ENCODE measurements around the gene ABCC1. TPM values are rescaled to one million over a fixed set of nuclear protein-coding genes. Genes with fewer than 3 reads are reported as not detected.
A peak's percentile ranks its signal among the peaks of the same experiment; 100 is the strongest.

ABCC1 gene
- polyA plus RNA-seq, 1 donor from 2014 or later = 5.8 TPM

DNA sequence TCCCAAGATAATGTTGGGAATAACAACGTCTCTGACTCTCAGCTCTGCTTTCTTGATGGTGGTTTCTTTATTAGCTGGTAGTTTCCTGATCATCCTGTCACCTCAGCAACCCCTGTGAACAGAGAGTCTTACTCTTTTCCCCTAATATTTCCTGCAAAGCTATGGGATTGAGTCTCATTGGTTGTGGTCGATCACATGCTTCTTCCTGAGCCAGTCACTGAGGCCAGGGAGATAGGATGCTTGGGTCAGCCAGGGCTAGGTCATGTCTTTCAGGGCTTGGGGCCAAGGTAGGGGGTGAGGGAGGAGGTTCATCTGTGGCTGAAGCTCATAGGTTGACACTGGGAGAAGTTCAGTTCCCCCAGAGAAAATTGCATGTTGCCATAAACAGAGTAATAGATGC is 114.3 kb downstream of the ABCC1 start:
- H3K27ac Mint-ChIP-seq = peak overlapping the region in 1 of 3 donors; percentile 47

DNA sequence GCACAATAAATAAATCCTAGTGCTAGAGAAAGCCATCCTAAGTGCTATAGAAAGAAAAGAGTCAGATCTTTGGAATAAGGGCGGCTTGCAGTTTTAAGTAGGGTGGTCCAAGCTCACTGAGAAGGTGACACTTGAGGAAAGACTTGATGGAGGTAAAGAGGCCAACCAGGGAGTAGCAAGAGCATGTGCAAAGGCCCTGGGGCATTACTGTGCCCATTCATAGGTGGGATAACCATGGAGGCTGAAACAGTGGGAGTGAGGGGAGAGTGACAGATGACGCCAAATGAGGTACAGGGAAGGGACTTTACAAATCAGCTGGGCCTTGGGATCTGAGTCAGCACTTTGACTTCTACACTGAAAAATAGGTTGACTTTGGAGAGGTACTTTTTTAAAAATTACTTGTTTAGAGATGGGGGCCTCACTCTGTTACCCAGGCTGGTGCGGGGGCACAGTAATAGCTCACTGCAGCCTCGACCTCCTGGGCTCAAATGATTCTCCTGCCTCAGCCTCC is 115.5 kb downstream of the ABCC1 start:
- Mint-ChIP-seq H3K4me3 (no peak overlapping the region), H3K27me3 (no peaks in the 10 kb centered on the region), H3K36me3 (peaks cover 7% of the 10 kb centered on the region), H3K4me1 (peaks cover 12 to 20% (median 13%) of the 10 kb centered on the region in 3 donors), H3K27ac (peak overlapping the region in 1 of 3 donors; percentile 71), H3K9me3 (no peaks in the 10 kb centered on the region)

More for the DNA sequence above, 114.3 kb downstream of the ABCC1 start:
- H3K9me3 Mint-ChIP-seq = no peaks in the 10 kb centered on the region
- H3K27me3 Mint-ChIP-seq = no peaks in the 10 kb centered on the region
- no peak overlapping the region for H3K4me3 Mint-ChIP-seq
- H3K4me1 Mint-ChIP-seq = peaks cover 12 to 24% (median 17%) of the 10 kb centered on the region in 3 donors
- peaks cover 10% of the 10 kb centered on the region for H3K36me3 Mint-ChIP-seq

DNA sequence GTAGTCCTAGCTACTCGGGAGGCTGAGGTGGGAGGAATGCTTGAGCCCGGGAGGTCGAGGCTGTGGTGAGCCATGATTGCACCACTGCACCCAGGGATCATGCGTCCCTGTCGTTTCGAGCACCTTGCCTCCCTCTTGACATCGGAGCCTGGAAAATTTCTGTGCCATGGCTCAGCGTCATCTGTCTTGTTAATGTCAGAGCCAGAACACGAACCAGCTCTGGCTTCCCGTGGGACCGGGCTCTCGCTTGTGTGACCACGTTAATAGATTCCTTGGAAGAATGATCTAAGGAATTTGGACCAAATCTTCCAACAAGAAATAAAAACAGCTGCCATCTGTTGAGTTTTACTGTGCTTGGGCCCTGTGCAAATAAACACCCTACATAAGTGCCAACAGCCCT is 117.7 kb downstream of the ABCC1 start:
- Mint-ChIP-seq H3K4me1 (peaks cover 3 to 8% (median 4%) of the 10 kb centered on the region in 3 donors), H3K4me3 (no peak overlapping the region), H3K9me3 (no peaks in the 10 kb centered on the region), H3K36me3 (peaks cover 4% of the 10 kb centered on the region), H3K27ac (no peak overlapping the region), H3K27me3 (no peaks in the 10 kb centered on the region)

DNA sequence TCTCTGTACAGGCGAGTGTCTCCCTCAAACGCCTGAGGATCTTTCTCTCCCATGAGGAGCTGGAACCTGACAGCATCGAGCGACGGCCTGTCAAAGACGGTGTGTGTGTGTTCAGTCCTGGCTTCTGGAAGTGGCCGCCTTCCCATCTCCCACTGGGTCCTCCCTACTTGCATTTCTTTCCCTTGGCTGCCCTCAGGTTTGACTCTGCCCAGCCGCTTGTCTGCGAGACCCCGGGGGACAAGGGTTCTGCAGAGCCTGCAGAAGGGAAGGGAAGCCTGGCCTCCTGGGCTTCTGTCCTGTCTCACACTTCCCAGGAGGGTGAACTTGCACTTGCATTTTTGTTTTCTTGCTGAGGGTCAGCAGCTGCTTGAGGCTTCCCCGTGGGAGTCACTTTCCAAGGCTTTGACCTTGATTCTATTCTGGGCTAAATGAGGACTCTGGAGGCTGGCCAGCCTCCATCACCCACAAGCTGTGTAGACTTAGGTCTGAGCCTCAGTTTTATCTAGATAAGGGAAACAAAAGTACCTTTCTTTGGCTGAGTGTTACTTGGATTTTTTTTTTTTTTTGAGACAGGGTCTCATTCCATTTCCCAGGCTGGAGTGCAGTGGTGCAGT is 122.3 kb downstream of the ABCC1 start:
- peak overlapping the region in 1 of 3 donors; percentile 80 for H3K27ac Mint-ChIP-seq
- H3K4me1 Mint-ChIP-seq = peaks cover 5 to 13% (median 5%) of the 10 kb centered on the region in 3 donors
- no peaks in the 10 kb centered on the region for H3K9me3 Mint-ChIP-seq
- peak overlapping the region in 1 of 4 donors; percentile 13 for H3K4me3 Mint-ChIP-seq
- H3K27me3 Mint-ChIP-seq = no peaks in the 10 kb centered on the region
- H3K36me3 Mint-ChIP-seq = peaks cover 3% of the 10 kb centered on the region

DNA sequence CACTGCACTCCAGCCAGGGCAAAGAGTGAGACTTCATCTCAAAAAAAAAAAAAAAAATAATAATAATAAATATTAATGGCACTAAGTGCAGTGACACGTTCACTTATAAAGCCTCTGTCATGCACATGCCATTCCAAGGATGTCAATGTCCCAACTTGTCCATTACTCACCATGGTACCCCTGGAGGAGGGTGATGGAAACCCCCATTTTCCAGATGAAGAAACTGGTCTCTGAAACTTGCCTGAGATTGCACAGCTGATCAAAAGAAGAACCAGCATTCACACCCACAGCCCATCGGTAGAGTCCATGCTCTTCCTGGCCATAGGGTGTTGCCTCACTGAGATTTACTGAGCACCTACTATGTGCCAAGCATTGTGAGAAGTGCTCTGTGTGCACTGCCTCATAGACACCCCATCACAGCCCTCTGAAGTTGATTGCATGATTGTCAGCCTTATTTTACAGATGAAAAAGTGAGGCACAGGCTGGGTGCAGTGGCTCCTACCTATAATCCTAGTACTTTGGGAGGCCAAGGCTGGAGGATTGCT is 123.7 kb downstream of the ABCC1 start:
- peaks cover 5 to 13% (median 5%) of the 10 kb centered on the region in 3 donors for H3K4me1 Mint-ChIP-seq
- H3K36me3 Mint-ChIP-seq = peaks cover 5% of the 10 kb centered on the region
- H3K9me3 Mint-ChIP-seq = no peaks in the 10 kb centered on the region
- no peaks in the 10 kb centered on the region for H3K27me3 Mint-ChIP-seq
- H3K27ac Mint-ChIP-seq = peak overlapping the region in 1 of 3 donors; percentile 65
- H3K4me3 Mint-ChIP-seq = no peak overlapping the region

DNA sequence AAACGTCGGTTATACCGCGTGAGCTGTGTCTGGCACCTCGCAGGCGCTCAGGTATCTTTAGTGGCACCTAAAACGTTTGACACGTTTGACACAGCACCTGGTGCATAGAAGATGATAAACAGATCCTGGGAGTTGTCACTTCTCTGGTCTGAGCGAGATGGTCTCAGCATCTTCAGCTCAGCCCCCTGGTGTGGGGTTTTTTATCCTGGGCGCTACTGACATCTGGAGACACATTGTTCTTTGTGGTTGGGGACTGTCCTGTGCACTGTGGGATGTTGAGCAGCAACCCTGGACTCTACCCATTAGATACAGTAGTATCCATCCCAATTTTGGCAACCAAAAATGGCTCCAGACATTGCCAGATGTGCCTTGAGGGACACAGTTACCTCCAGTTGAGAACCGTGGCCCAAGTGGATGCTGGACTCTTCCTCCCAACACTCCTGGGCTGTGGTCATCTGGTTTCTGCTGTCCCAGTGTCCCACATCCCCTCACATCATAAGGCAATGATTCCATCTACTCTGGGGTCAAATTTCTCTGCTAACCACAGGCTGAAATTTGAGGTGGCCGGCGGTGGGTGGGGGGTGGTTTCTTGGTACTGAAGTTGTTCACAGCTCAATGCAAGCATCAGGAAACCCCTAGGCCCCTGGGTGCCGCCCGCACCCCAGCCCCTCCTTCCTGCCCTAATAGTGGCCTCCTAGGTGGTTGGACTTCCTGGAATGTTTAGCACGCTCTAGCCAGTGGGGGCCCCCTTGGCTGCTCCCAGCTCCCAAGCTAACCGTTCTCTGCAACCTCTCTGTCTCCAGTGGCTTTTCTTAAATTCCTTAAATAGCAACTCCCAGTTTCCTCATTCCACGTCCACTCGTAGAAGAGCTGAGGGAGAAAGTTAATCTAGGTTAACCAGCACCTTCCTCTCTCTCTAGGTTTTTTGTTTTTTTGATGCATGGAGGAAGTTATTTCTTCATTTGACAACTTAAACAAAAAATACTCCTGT is 124.8 kb downstream of the ABCC1 start:
- no peaks in the 10 kb centered on the region for H3K9me3 Mint-ChIP-seq
- H3K36me3 Mint-ChIP-seq = peaks cover 3% of the 10 kb centered on the region
- H3K27ac Mint-ChIP-seq = peak overlapping the region in 1 of 3 donors; percentile 88
- peak overlapping the region in 2 of 4 donors; percentile 31 to 33 for H3K4me3 Mint-ChIP-seq
- H3K4me1 Mint-ChIP-seq = peaks cover 5 to 13% (median 5%) of the 10 kb centered on the region in 3 donors
- H3K27me3 Mint-ChIP-seq = no peaks in the 10 kb centered on the region

DNA sequence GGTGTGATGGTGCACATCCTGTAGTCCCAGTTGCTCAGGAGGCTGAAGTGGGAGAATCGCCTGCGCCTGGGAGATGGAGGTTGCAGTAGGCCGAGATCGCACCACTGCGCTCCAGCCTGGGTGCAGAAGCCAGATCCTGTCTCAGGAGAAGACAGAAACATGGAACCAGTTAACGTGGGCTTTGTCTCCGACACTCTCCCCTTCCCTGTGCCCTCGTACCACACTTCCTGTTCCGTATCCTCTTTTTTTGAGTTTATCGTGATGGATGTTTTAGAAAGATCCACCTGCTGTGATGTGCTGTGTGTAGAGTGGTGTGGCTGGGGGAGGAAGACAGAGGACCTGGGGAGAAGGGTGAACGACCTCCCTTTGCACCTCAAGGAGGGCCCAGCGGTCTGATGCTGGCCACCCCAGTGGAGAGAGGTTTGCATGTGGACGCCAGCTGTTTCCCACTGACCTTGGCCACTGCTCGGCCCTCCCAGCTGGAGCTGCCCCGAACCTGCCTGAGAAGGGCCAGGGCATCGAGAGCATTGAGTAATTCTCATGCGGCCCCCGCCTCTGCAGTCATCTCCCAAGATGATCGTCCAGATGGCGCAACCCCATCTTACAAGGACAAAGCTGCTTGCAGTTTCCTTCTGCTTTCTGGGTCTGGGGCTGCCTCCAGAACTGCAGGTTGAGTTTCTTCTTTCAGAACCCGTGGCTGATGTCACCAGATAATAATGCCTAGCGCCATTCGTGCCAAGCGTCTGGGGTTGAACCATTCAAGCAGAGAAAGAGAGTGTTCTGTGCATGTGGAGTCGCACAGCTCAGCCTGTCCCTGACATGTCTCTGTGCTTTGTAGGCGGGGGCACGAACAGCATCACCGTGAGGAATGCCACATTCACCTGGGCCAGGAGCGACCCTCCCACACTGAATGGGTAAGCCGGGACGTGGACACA is 126.3 kb downstream of the ABCC1 start:
- Mint-ChIP-seq H3K4me3 (peak overlapping the region in 1 of 4 donors; percentile 65), H3K36me3 (peaks cover 5% of the 10 kb centered on the region), H3K4me1 (peaks cover 5 to 13% (median 5%) of the 10 kb centered on the region in 3 donors), H3K27me3 (no peaks in the 10 kb centered on the region), H3K27ac (peak overlapping the region in 1 of 3 donors; percentile 39), H3K9me3 (no peaks in the 10 kb centered on the region)

DNA sequence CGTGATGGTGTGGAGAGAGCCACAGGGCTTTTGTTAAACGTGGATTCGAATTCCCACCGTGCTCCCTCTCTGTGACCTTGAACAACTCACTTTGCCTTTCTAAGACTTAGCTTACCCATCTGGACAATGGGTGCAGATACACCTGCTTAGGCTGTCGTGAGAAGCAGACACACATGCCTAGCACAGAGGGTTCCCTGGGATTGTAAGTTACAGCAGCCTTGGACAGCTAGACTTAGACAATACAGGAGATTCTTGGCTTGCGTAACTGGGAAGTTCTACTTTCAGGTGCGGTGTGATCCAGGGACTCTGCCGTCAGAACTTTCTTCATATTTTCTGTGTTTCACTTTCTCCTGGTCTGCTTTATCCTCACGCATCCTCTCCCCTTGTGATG is 127.0 kb downstream of the ABCC1 start:
- H3K4me1 Mint-ChIP-seq = peaks cover 5 to 13% (median 5%) of the 10 kb centered on the region in 3 donors
- H3K27ac Mint-ChIP-seq = no peak overlapping the region
- no peak overlapping the region for H3K4me3 Mint-ChIP-seq
- H3K36me3 Mint-ChIP-seq = peaks cover 5% of the 10 kb centered on the region
- no peaks in the 10 kb centered on the region for H3K9me3 Mint-ChIP-seq
- H3K27me3 Mint-ChIP-seq = no peaks in the 10 kb centered on the region

DNA sequence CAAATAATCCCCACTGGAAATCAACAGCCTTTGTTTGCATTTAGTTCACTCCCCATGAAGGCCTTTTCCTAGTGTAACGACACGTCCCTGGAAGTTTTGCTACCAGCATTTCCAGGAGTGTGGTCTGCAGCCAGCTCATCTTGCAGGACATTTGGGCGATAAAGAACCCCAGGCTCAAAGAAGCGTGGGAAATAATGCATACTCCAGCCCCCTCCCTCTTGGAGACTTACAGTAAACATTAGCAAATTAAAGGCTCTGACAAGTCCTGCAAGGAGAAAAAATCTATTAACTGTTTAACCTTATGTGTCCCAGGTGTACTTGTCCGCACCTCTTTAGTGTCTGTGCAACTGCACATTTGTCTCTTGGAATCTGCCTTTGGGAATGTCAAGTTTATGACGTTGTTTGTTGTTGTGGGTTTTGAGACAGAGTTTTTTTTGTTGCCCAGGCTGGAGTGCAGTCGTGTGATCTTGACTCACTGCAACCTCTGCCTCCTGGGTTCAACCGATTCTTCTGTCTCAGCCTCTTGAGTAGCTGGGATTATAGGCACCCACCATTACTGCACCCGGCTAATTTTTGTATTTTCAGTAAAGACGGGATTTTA is 131.1 kb downstream of the ABCC1 start:
- Mint-ChIP-seq H3K36me3 (peaks cover 16% of the 10 kb centered on the region), H3K4me1 (peaks cover 0 to 1% (median 0%) of the 10 kb centered on the region in 3 donors), H3K27me3 (no peaks in the 10 kb centered on the region), H3K4me3 (no peak overlapping the region), H3K9me3 (peaks cover 0 to 1% (median 0%) of the 10 kb centered on the region in 3 donors), H3K27ac (no peak overlapping the region)

DNA sequence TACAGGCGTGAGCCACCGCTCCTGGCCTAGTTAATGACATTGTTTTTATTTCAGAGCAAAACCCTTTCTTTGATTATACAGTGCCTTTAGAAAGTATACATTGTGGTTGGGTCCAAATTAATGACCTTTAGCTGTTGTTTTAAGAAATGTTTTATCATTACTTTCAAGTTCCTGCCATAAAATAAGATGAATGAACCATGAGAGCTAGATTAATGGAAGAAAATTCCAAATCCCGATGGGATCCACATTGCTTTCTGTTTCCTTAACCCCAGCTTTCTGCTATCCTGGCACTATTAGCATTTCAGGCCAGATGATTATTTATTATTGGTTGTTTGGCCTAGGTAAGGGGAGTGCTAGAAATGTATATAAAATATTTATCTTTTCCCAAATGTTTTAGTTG is 131.7 kb downstream of the ABCC1 start:
- peaks cover 17% of the 10 kb centered on the region for H3K36me3 Mint-ChIP-seq
- no peaks in the 10 kb centered on the region for H3K27me3 Mint-ChIP-seq
- H3K27ac Mint-ChIP-seq = no peak overlapping the region
- peaks cover 0 to 1% (median 0%) of the 10 kb centered on the region in 3 donors for H3K9me3 Mint-ChIP-seq
- no peak overlapping the region for H3K4me3 Mint-ChIP-seq
- no peaks in the 10 kb centered on the region for H3K4me1 Mint-ChIP-seq

DNA sequence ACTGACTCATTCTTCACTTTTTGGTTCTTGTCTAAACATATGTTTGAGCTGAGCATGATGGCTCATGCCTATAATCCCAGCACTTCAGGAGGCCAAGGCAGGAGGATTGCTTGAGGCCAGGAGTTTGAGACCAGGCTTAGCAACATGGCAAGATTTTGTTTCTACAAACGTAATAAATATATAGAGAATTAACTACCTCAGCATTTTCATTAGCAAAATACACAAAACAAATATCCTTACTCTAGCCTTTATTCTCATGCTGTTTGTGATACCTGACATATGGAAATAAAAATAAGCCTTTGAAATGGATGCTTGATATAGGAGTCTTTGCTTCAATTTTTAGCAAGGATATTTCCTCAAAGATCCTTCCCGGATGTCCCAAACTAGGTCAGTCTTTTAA is 132.8 kb downstream of the ABCC1 start:
- no peaks in the 10 kb centered on the region for H3K4me1 Mint-ChIP-seq
- peaks cover 17% of the 10 kb centered on the region for H3K36me3 Mint-ChIP-seq

DNA sequence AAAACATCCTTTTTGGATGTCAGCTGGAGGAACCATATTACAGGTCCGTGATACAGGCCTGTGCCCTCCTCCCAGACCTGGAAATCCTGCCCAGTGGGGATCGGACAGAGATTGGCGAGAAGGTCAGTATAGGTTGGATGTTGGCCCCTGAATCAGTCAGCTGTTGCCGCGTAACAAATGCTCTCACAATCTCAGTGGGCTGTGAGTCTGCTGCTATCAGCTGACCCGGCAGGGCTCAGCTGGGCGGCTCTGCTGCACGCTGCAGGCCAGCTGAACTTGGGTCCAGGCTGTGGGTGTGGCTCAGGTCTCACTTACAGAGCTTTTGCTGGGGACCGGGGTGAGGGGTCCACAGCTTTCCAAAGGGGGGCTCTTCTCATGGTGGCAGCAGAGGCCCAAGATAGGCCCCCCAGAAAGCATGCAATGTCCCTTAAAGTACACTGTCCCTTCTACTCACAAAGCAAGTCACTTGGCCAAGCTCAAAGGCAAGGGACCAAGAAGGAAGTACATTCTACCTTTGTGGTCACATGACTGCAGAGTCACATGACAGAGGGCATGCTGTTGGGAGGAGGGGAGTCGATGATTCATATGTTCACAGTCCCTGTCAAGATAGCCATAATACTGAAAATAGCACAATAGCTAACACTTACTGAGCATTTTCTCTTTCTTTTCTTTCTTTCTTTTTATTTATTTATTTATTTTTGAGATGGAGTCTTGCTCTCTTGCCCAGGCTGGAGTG is 134.2 kb downstream of the ABCC1 start:
- Mint-ChIP-seq H3K27me3 (no peaks in the 10 kb centered on the region), H3K36me3 (peaks cover 15% of the 10 kb centered on the region), H3K4me1 (no peaks in the 10 kb centered on the region), H3K4me3 (no peak overlapping the region), H3K27ac (peak overlapping the region in 1 of 3 donors; percentile 78), H3K9me3 (peaks cover 0 to 1% (median 0%) of the 10 kb centered on the region in 3 donors)

More for the DNA sequence above, 132.8 kb downstream of the ABCC1 start:
- H3K27me3 Mint-ChIP-seq = no peaks in the 10 kb centered on the region
- no peak overlapping the region for H3K4me3 Mint-ChIP-seq
- no peak overlapping the region for H3K27ac Mint-ChIP-seq
- peaks cover 0 to 1% (median 0%) of the 10 kb centered on the region in 3 donors for H3K9me3 Mint-ChIP-seq

DNA sequence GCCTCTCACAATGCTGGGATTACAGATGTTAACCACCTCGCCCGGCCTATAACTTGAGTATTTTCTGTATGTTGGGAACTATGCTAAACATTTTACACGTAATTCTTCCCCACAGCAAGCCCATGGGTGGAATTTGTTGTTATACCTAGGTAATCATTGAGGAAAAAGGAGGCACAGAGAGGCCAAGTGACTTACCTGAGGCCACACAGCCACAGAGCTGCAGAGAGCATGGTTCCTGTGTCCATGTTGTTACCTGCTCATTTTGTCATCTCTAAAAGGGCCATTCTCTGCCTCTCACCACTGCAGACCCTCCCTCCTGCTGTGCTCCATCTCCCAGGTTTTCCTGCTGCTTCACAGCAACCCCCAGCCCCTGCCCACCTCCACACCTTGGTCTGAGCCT is 135.5 kb downstream of the ABCC1 start:
- H3K27ac Mint-ChIP-seq = no peak overlapping the region
- H3K4me3 Mint-ChIP-seq = no peak overlapping the region
- H3K4me1 Mint-ChIP-seq = no peaks in the 10 kb centered on the region
- no peaks in the 10 kb centered on the region for H3K27me3 Mint-ChIP-seq
- peaks cover 15% of the 10 kb centered on the region for H3K36me3 Mint-ChIP-seq
- peaks cover 0 to 1% (median 0%) of the 10 kb centered on the region in 3 donors for H3K9me3 Mint-ChIP-seq
